Keratinocyte (primary cell): ENCODE results near the gene PCDHB16.
"Not testable (repeated sequence)": the region's sequence is repeated elsewhere in the genome, so short reads cannot be mapped to it uniquely, and the experiment has no call there.

Experiments
- CTCF ChIP-seq, 3 experiments: IDR thresholded peaks in 1 of 3; conservative IDR thresholded peaks in 1 of 3; optimal IDR thresholded peaks in 1 of 3; 2 replicates in 2 of 3; 3 replicates in 1 of 3; pipeline versions ENCODE3 to v1.5.1; 2011; ENCODE audit warnings: low read length in 3 of 3, mild to moderate bottlenecking in 3 of 3, moderate library complexity in 2 of 3, control low read depth in 1 of 3, inconsistent platforms in 1 of 3; ENCODE audit not compliant: insufficient read depth in 2 of 3; ENCODE audit errors: extremely low read depth in 1 of 3
- EZH2 ChIP-seq: IDR thresholded peaks from one replicate; pipeline ENCODE4 v1.6.1; 2012; ENCODE audit warnings: inconsistent platforms, mild to moderate bottlenecking, low read length, moderate library complexity

- not testable (repeated sequence) for TF ChIP-seq EZH2; CTCF (optimal IDR thresholded peaks at IDR 0.05 in 1 of 3, IDR thresholded peaks at IDR 0.05 in 1 of 3, conservative IDR thresholded peaks at IDR 0.05 in 1 of 3; ENCODE audit: extremely low read depth in 1 of 3, insufficient read depth in 2 of 3, low read length in 3 of 3)
These were observed 28.1 kb downstream of the PCDHB16 start for GRCh38 chr5:141210281-141210680.
